ENCODE results near the gene PMEPA1. TPM values are rescaled to one million over a fixed set of nuclear protein-coding genes. Genes with fewer than 3 reads are reported as not detected.

The PMEPA1 gene
- total and polyA plus RNA-seq, 10 of the 15 experiments (the other 5 are each of a cell fraction or from before 2014, with no cell fraction given), result 0.02 to 0.10 (median 0.04) TPM; not detected in 3

DNA sequence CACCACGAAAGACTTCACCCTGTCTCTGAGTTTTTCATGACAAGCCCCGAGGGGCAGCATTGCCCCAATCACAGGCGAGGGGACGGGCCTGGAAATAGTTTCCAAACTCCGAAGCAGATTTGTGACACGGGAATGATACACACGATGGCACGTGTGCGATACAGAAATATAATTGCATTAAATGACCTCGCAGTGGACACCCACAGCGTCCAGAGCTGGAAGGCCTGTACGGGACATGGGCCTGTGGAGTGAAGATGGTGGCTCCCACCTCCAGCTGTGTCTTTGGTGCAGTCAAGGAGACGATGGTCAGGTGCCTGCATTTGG lies 43.0 kb downstream of the PMEPA1 start:
- CTCF ChIA-PET, result no interaction called here
- no TSS peak for BruUV-seq (replicated peaks)
- peaks cover 0 to 1% of the 10 kb centered on the region in 2 experiments; a peak in 1 of 4 replicates for H3K27me3 ChIP-seq (replicated peaks in 1 of 2; ENCODE audit: control insufficient read depth in 2 of 2, insufficient read depth in 2 of 2, low read length in 1 of 2)
- no peaks in the 10 kb centered on the region for H3K36me3 ChIP-seq (ENCODE audit: control insufficient read depth in 2 of 2, insufficient read depth in 2 of 2, low read length in 1 of 2)
- no peak for TF ChIP-seq ZNF622 (IDR thresholded peaks at IDR 0.05)
- no peak for TF ChIP-seq SMARCA5 (IDR thresholded peaks at IDR 0.05)
- TF ChIP-seq ASH2L (IDR thresholded peaks at IDR 0.05; ENCODE audit: borderline replicate concordance, low read depth), result no peak
- no peak for TF ChIP-seq STAT3 (IDR thresholded peaks at IDR 0.05; ENCODE audit: low read depth, low read length)
- no peak for TF ChIP-seq NFIC (IDR thresholded peaks at IDR 0.05; ENCODE audit: low read depth, low read length)
- TF ChIP-seq, protein P1, sequence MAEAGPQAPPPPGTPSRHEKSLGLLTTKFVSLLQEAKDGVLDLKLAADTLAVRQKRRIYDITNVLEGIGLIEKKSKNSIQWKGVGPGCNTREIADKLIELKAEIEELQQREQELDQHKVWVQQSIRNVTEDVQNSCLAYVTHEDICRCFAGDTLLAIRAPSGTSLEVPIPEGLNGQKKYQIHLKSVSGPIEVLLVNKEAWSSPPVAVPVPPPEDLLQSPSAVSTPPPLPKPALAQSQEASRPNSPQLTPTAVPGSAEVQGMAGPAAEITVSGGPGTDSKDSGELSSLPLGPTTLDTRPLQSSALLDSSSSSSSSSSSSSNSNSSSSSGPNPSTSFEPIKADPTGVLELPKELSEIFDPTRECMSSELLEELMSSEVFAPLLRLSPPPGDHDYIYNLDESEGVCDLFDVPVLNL (IDR thresholded peaks at IDR 0.05; ENCODE audit: low read depth, low read length), result no peak
- TF ChIP-seq SMAD1 (IDR thresholded peaks at IDR 0.05; ENCODE audit: low read depth, partially characterized antibody), result no peak
- TF ChIP-seq, protein P2, sequence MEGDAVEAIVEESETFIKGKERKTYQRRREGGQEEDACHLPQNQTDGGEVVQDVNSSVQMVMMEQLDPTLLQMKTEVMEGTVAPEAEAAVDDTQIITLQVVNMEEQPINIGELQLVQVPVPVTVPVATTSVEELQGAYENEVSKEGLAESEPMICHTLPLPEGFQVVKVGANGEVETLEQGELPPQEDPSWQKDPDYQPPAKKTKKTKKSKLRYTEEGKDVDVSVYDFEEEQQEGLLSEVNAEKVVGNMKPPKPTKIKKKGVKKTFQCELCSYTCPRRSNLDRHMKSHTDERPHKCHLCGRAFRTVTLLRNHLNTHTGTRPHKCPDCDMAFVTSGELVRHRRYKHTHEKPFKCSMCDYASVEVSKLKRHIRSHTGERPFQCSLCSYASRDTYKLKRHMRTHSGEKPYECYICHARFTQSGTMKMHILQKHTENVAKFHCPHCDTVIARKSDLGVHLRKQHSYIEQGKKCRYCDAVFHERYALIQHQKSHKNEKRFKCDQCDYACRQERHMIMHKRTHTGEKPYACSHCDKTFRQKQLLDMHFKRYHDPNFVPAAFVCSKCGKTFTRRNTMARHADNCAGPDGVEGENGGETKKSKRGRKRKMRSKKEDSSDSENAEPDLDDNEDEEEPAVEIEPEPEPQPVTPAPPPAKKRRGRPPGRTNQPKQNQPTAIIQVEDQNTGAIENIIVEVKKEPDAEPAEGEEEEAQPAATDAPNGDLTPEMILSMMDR (IDR thresholded peaks at IDR 0.05 in 2 of 3, conservative IDR thresholded peaks at IDR 0.05 in 1 of 3; ENCODE audit: control insufficient read depth in 2 of 3, extremely low read depth in 1 of 3, insufficient read depth in 1 of 3, low read depth in 3 of 3, low read length in 3 of 3), result no peak
- no peak for TF ChIP-seq IKZF2 (IDR thresholded peaks at IDR 0.05)
- TF ChIP-seq NR2F1 (conservative IDR thresholded peaks at IDR 0.05), result no peak
- TF ChIP-seq EED (IDR thresholded peaks at IDR 0.05; ENCODE audit: low read depth), result no peak
- TF ChIP-seq JUND (IDR thresholded peaks at IDR 0.05; ENCODE audit: low read depth, low read length), result no peak
- RAD21 ChIA-PET (ENCODE audit: unreplicated experiment), result no interaction called here
- no peaks in the 10 kb centered on the region for H3K9me3 ChIP-seq (replicated peaks; ENCODE audit: control insufficient read depth, insufficient read depth, low read length)
- H3K9ac ChIP-seq (ENCODE audit: control insufficient read depth, insufficient read depth, low read length), result no peak overlapping the region
- intact Hi-C loops (cut with micrococcal nuclease; ENCODE audit: unreplicated experiment), result no loop called here
- no peak overlapping the region for H3K4me3 ChIP-seq
- SMC1A ChIA-PET (ENCODE audit: uncharacterized antibody, unreplicated experiment), result no interaction called here
- WGBS (ENCODE audit: insufficient coverage, insufficient replicate concordance, low lambda C conversion rate, missing lambda C conversion rate), result 47% methylated on average over 13 of the region's 13 CpGs
- H3K4me2 ChIP-seq (ENCODE audit: control insufficient read depth, insufficient read depth), result no peak overlapping the region
- H3K27ac ChIP-seq (ENCODE audit: control insufficient read depth, insufficient read depth), result no peak overlapping the region
- in situ Hi-C loops (cut with MboI), result no loop called here
- H3K79me2 ChIP-seq (ENCODE audit: control insufficient read depth, insufficient read depth, low read length), result no peaks in the 10 kb centered on the region
- no peaks in the 10 kb centered on the region for H4K20me1 ChIP-seq (ENCODE audit: control insufficient read depth, insufficient read depth)
- H3K4me1 ChIP-seq (ENCODE audit: control insufficient read depth, insufficient read depth, low read length), result no peaks in the 10 kb centered on the region
- no peak overlapping the region for H2AFZ ChIP-seq (ENCODE audit: control insufficient read depth, low read depth, low read length)
- no peak for ATAC-seq
- DNase-seq (ENCODE audit: low read depth, low spot score), result no peak
- POLR2A ChIA-PET, result no interaction called here
- no peak for FAIRE-seq
